ENCODE results near the gene GALNT13. TPM values are rescaled to one million over a fixed set of nuclear protein-coding genes. Genes with fewer than 3 reads are reported as not detected.

The GALNT13 gene
- total RNA-seq, 1 donor from 2014 or later: not detected

DNA sequence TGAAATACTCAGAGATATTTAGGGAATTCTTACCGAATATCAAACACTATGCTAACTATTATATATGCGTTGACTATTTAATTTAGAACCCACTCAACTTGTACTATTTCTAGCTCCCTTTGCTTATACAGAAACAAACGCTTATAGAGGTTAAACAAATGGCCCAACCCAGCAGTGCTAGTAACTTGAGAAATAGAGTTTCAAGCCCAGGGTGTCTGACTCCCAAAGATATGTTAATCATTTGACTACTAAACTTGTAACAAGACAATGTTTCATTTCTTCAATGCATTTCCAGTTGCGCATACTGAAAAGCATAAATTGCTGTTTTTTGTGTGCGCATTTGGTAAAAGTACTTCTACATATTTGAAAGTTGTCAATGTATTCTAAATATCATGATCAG is 310.3 kb downstream of the GALNT13 start:
- H3K9me3 Mint-ChIP-seq: peaks cover 9% of the 10 kb centered on the region
- no peak overlapping the region for H3K27ac Mint-ChIP-seq
- H3K36me3 Mint-ChIP-seq (ENCODE audit: low read depth): no peaks in the 10 kb centered on the region
- H3K4me1 Mint-ChIP-seq: no peaks in the 10 kb centered on the region
- POLR2A ChIA-PET: no interaction called here
- CTCF ChIA-PET: no interaction called here
- intact Hi-C loops (cut with micrococcal nuclease): no loop called here
- TF ChIP-seq, protein P1, sequence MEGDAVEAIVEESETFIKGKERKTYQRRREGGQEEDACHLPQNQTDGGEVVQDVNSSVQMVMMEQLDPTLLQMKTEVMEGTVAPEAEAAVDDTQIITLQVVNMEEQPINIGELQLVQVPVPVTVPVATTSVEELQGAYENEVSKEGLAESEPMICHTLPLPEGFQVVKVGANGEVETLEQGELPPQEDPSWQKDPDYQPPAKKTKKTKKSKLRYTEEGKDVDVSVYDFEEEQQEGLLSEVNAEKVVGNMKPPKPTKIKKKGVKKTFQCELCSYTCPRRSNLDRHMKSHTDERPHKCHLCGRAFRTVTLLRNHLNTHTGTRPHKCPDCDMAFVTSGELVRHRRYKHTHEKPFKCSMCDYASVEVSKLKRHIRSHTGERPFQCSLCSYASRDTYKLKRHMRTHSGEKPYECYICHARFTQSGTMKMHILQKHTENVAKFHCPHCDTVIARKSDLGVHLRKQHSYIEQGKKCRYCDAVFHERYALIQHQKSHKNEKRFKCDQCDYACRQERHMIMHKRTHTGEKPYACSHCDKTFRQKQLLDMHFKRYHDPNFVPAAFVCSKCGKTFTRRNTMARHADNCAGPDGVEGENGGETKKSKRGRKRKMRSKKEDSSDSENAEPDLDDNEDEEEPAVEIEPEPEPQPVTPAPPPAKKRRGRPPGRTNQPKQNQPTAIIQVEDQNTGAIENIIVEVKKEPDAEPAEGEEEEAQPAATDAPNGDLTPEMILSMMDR (IDR thresholded peaks at IDR 0.05): no peak
- H3K4me3 Mint-ChIP-seq: no peak overlapping the region
- H3K27me3 Mint-ChIP-seq: no peaks in the 10 kb centered on the region
- no peak for ATAC-seq (ENCODE audit: low read depth)
- DNase-seq: no peak

DNA sequence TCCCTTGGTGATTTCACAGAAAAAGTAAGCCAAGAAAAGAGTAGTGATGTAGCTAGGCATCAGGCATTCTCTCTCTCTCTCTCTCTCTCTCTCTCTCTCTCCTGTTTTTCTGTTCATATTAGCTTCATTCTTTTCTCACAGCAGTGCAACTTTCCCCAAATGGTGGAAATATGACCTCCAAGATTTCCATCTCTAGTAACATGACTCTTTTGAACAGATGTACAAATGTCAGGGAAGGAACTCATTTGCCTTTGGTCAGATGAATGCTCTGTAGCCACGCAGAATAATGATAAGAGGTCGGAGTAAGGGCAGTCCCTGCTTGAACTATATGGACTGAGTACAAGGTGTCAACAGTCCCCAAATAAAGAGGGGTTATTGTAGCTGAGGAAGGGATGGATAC is 316.2 kb downstream of the GALNT13 start:
- no peaks in the 10 kb centered on the region for H3K36me3 Mint-ChIP-seq (ENCODE audit: low read depth)
- no peak for ATAC-seq (ENCODE audit: low read depth)
- no peak overlapping the region for H3K27ac Mint-ChIP-seq
- DNase-seq: no peak
- H3K4me3 Mint-ChIP-seq: no peak overlapping the region
- no peaks in the 10 kb centered on the region for H3K27me3 Mint-ChIP-seq
- H3K9me3 Mint-ChIP-seq: peaks cover 8% of the 10 kb centered on the region
- TF ChIP-seq, protein P1 (IDR thresholded peaks at IDR 0.05): no peak
- intact Hi-C loops (cut with micrococcal nuclease): no loop called here
- H3K4me1 Mint-ChIP-seq: no peaks in the 10 kb centered on the region
- ChIA-PET POLR2A (no interaction called here), CTCF (no interaction called here)

DNA sequence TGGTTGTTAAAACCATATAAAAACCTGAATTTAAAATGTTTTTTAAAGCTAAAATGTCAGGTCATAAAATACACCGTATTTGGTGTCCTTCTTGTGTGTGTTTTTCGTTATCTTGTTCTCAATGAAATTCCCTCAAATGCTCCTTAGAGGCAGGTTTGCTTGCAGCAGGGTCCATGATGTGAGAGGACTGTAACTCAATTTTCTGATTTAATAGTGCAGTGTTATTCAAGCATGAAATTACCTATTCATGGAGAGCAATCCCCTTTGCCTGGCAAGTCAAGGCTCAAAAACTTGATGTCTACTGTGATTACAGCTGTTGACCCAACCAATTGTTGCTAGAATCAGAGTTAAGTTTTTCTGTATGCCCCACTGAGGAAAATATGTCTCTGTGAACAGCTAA is 318.2 kb downstream of the GALNT13 start:
- DNase-seq: no peak
- H3K4me1 Mint-ChIP-seq: no peaks in the 10 kb centered on the region
- no peak overlapping the region for H3K27ac Mint-ChIP-seq
- H3K9me3 Mint-ChIP-seq: peaks cover 5% of the 10 kb centered on the region
- ATAC-seq (ENCODE audit: low read depth): no peak
- intact Hi-C loops (cut with micrococcal nuclease): no loop called here
- CTCF ChIA-PET: no interaction called here
- POLR2A ChIA-PET: no interaction called here
- TF ChIP-seq, protein P1 (IDR thresholded peaks at IDR 0.05): no peak
- no peaks in the 10 kb centered on the region for H3K27me3 Mint-ChIP-seq
- H3K36me3 Mint-ChIP-seq (ENCODE audit: low read depth): no peaks in the 10 kb centered on the region
- H3K4me3 Mint-ChIP-seq: no peak overlapping the region

DNA sequence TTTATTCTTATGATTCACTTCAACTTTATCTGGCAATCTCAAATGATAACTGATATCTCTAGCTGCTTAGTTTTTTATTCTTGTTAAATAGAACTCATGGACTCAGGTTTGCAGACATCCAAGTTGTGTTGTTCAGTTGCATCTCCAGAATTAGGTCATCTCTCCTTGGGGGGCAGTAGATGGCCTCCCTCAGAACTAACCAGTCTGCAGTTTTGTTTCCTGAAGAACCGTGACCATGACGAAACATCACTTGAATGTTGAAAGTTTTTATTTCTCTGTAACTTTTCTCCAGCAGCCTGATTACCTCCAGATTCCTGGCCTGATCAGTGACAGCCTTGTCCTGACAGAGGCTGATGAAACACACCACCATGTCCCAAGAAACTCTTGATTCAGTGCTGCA is 321.5 kb downstream of the GALNT13 start:
- POLR2A ChIA-PET: no interaction called here
- Mint-ChIP-seq H3K4me1 (no peaks in the 10 kb centered on the region), H3K9me3 (no peaks in the 10 kb centered on the region), H3K36me3 (ENCODE audit: low read depth) (no peaks in the 10 kb centered on the region), H3K27ac (no peak overlapping the region), H3K27me3 (no peaks in the 10 kb centered on the region), H3K4me3 (no peak overlapping the region)
- CTCF ChIA-PET: no interaction called here
- ATAC-seq (ENCODE audit: low read depth) (no peak), DNase-seq (no peak)
- TF ChIP-seq, protein P1 (IDR thresholded peaks at IDR 0.05): no peak
- intact Hi-C loops (cut with micrococcal nuclease): no loop called here

DNA sequence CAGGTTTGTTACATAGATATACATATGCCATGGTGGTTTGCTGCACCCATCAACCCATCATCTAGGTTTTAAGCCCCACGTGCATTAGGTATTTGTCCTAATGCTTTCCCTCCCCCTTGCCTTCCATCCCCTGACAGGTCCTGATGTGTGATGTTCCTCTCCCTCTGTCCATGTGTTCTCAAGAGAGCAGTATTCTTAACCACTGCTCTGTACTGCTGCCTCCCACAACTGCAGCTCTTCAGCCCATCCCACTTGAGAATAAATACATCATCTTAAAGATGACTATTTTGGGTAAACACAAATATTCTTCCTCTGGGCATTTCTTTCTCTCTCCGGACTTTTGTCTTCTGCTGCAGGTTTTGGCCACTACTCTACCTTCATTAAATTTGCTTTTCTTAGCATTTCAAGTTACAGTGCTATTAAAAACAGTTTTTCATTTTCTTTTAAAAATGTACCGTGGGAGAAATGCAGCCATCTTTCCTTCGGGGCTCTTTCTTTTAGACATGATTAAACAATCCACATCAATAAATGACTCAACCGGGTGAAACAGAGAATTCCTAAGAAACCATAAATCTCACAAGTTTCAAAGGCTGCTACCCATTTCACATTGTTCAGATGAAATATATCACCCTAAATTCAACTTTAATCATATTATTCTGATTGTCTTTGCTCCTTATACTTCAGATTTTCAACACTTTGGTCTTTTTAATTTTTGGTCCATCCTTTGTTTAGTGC is 323.4 kb downstream of the GALNT13 start:
- Mint-ChIP-seq H3K27ac (no peak overlapping the region), H3K9me3 (no peaks in the 10 kb centered on the region), H3K4me1 (no peaks in the 10 kb centered on the region), H3K27me3 (no peaks in the 10 kb centered on the region), H3K36me3 (ENCODE audit: low read depth) (no peaks in the 10 kb centered on the region), H3K4me3 (no peak overlapping the region)
- DNase-seq (no peak), ATAC-seq (ENCODE audit: low read depth) (no peak)
- POLR2A ChIA-PET: no interaction called here
- intact Hi-C loops (cut with micrococcal nuclease): no loop called here
- TF ChIP-seq, protein P1 (IDR thresholded peaks at IDR 0.05): no peak
- CTCF ChIA-PET: no interaction called here

Measured in activated B cell treated with CpG ODN at 0.5 μM for 24 hours (primary cell).